ENCODE data around the gene GPR35. TPM values are rescaled to one million over a fixed set of nuclear protein-coding genes. Genes with fewer than 3 reads are reported as not detected.

The GPR35 gene
- total RNA-seq, 1 experiment from 2014 or later, result 4.2 TPM

GRCh38 chr2:240644859-240645301, 19.6 kb downstream of the GPR35 start:
- Histone ChIP-seq H3K36me3 (ENCODE audit: control insufficient read depth in 1 of 2, insufficient read depth in 2 of 2, low read length in 2 of 2) (no peaks in the 10 kb centered on the region), H3K27ac (ENCODE audit: low read depth, low read length) (no peak overlapping the region), H3K9ac (ENCODE audit: low read length) (no peak overlapping the region), H2AFZ (ENCODE audit: low read depth, low read length, poor library complexity, severe bottlenecking) (no peak overlapping the region), H3K4me1 (ENCODE audit: control insufficient read depth in 1 of 2, insufficient read depth in 2 of 2, low read length in 2 of 2) (no peaks in the 10 kb centered on the region), H3K4me2 (ENCODE audit: low read length) (no peak overlapping the region), H4K20me1 (ENCODE audit: insufficient read depth) (no peaks in the 10 kb centered on the region), H3K9me3 (ENCODE audit: control insufficient read depth in 1 of 2, insufficient read depth in 1 of 2, low read depth in 1 of 2, low read length in 2 of 2) (no peaks in the 10 kb centered on the region), H3K79me2 (ENCODE audit: insufficient read depth, low read length) (no peaks in the 10 kb centered on the region), H3K27me3 (ENCODE audit: insufficient read depth, low read length) (peaks cover 4% of the 10 kb centered on the region; the same call in 1 of the 2 replicates), H3K4me3 (replicated peaks in 1 of 2; ENCODE audit: low read depth in 1 of 2, low read length in 2 of 2) (no peak overlapping the region), H3K9me2 (ENCODE audit: insufficient read depth) (no peaks in the 10 kb centered on the region)
- TF ChIP-seq EZH2 (IDR thresholded peaks at IDR 0.05), result no peak
- TF ChIP-seq SP1 (IDR thresholded peaks at IDR 0.05; ENCODE audit: low read depth), result no peak
- TF ChIP-seq SIN3A (IDR thresholded peaks at IDR 0.05; ENCODE audit: low read depth), result no peak
- no peak for TF ChIP-seq REST (IDR thresholded peaks at IDR 0.05; ENCODE audit: low read depth)
- no peak for TF ChIP-seq ELF1 (IDR thresholded peaks at IDR 0.05; ENCODE audit: borderline replicate concordance, low read depth)
- no peak for TF ChIP-seq CEBPB (IDR thresholded peaks at IDR 0.05; ENCODE audit: low read depth)
- TF ChIP-seq TCF7L2 (IDR thresholded peaks at IDR 0.05; ENCODE audit: borderline replicate concordance, extremely low read depth, insufficient read depth, insufficient read length), result no peak
- TF ChIP-seq SRF (IDR thresholded peaks at IDR 0.05; ENCODE audit: low read depth), result no peak
- no peak for TF ChIP-seq EZH2phosphoT487 (IDR thresholded peaks at IDR 0.05; ENCODE audit: borderline replicate concordance)
- TF ChIP-seq POLR2AphosphoS5 (IDR thresholded peaks at IDR 0.05; ENCODE audit: low read depth, low read length), result no peak
- no peak for TF ChIP-seq ATF3 (IDR thresholded peaks at IDR 0.05)
- no peak for TF ChIP-seq MAX (IDR thresholded peaks at IDR 0.05)
- no peak for TF ChIP-seq CBX3 (IDR thresholded peaks at IDR 0.05; ENCODE audit: low read depth)
- no peak for ATAC-seq
- RAD21 ChIA-PET (ENCODE audit: low non-redundant PET in 1 of 2, low total read pairs in 2 of 2, uncharacterized antibody in 2 of 2, unreplicated experiment in 2 of 2), result no interaction called here
- DNase-seq (ENCODE audit: low read depth, low spot score), result no peak
- CTCF ChIA-PET, result no interaction called here
- intact Hi-C loops (cut with micrococcal nuclease), result no loop called here
- no TSS peak for BruUV-seq (replicated peaks)
- POLR2A ChIA-PET, result no interaction called here

Measured in HCT116 (cell line).